ENCODE data around the gene RAB9A.

- TF ChIP-seq PATZ1 (CRISPR knock-in tag; IDR thresholded peaks at IDR 0.05; ENCODE audit: borderline replicate concordance) (no peak), CSRNP3 (CRISPR knock-in tag; IDR thresholded peaks at IDR 0.05) (no peak), PPARA (CRISPR knock-in tag; IDR thresholded peaks at IDR 0.05; ENCODE audit: borderline replicate concordance) (no peak), ESRRG (CRISPR knock-in tag; IDR thresholded peaks at IDR 0.05) (no peak), TOX (CRISPR knock-in tag; IDR thresholded peaks at IDR 0.05; ENCODE audit: borderline replicate concordance) (no peak), RARB (CRISPR knock-in tag; IDR thresholded peaks at IDR 0.05) (no peak), CSDC2 (CRISPR knock-in tag; IDR thresholded peaks at IDR 0.05) (no peak), ZFP30 (CRISPR knock-in tag; IDR thresholded peaks at IDR 0.05) (no peak)
Observed at GRCh38 chrX:13659063-13659462, 29.9 kb upstream of the RAB9A start.

All from SK-N-SH treated with all-trans-retinoic acid at 6 μM for 48 hours (cell line).